Spleen (tissue), 7 donors: Measurements from ENCODE around the gene APOL3.

Source experiments
- CTCF ChIP-seq, 11 experiments: fragments of 200-600 bp in 7 of 11; fragments of 450-650 bp in 4 of 11; sonication (generic) in 4 of 11; IDR thresholded peaks in 8 of 11; conservative IDR thresholded peaks in 3 of 11; 1 replicate in 7 of 11; 2 replicates in 4 of 11; pipeline versions ENCODE4 v1.4.0 to v1.8.0; 2016 to 2021; ENCODE audit warnings: antibody characterized with exemption in 11 of 11, inconsistent platforms in 4 of 11, mild to moderate bottlenecking in 1 of 11
- POLR2A ChIP-seq, 3 donors: fragments of 450-650 bp; IDR thresholded peaks; one replicate each; pipeline ENCODE4 v1.5.1; 2017; ENCODE audit warnings: antibody characterized with exemption in 3 of 3, mild to moderate bottlenecking in 1 of 3
- donor health status: DM: no; HTN: no; CAD: no; lungs with moderate emphysema.
- donor health status: DM: no; HTN: no; CAD: no.
- donor health status: DM: no; HTN: no; CAD: no.

DNA sequence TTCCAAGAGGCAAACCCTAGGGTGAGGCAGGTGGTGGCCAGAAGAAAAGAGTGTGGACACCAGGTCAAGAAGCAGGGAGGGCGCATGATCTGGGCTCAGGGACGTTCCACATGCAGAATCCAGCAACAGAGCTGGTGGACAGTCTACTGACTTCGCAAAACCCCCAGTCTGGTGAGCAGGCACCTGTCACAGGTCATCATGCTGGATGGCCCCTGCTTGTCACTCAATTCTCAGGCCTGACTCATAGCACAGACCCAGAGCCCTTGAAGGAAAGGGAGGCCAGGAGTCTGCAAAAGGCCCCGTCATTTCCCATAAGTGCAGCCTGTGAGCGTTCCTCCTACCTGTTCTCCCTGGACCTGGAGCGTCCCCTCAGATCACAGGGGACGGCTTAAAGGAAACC lies 22.9 kb upstream of the APOL3 start:
- TF ChIP-seq CTCF (IDR thresholded peaks at IDR 0.05 in 8 of 11, conservative IDR thresholded peaks at IDR 0.05 in 3 of 11) (no peak), POLR2A (IDR thresholded peaks at IDR 0.05) (no peak)
